GM15510 (cell line): ENCODE results near the gene ANKZF1.

Experiments used
- POLR2A ChIP-seq: IDR thresholded peaks from 3 replicates; pipeline ENCODE4 v1.6.1; 2011; ENCODE audit warnings: borderline replicate concordance; ENCODE audit not compliant: insufficient read length; ENCODE audit errors: extremely low read depth

The ANKZF1 gene, protein sequence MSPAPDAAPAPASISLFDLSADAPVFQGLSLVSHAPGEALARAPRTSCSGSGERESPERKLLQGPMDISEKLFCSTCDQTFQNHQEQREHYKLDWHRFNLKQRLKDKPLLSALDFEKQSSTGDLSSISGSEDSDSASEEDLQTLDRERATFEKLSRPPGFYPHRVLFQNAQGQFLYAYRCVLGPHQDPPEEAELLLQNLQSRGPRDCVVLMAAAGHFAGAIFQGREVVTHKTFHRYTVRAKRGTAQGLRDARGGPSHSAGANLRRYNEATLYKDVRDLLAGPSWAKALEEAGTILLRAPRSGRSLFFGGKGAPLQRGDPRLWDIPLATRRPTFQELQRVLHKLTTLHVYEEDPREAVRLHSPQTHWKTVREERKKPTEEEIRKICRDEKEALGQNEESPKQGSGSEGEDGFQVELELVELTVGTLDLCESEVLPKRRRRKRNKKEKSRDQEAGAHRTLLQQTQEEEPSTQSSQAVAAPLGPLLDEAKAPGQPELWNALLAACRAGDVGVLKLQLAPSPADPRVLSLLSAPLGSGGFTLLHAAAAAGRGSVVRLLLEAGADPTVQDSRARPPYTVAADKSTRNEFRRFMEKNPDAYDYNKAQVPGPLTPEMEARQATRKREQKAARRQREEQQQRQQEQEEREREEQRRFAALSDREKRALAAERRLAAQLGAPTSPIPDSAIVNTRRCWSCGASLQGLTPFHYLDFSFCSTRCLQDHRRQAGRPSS

DNA sequence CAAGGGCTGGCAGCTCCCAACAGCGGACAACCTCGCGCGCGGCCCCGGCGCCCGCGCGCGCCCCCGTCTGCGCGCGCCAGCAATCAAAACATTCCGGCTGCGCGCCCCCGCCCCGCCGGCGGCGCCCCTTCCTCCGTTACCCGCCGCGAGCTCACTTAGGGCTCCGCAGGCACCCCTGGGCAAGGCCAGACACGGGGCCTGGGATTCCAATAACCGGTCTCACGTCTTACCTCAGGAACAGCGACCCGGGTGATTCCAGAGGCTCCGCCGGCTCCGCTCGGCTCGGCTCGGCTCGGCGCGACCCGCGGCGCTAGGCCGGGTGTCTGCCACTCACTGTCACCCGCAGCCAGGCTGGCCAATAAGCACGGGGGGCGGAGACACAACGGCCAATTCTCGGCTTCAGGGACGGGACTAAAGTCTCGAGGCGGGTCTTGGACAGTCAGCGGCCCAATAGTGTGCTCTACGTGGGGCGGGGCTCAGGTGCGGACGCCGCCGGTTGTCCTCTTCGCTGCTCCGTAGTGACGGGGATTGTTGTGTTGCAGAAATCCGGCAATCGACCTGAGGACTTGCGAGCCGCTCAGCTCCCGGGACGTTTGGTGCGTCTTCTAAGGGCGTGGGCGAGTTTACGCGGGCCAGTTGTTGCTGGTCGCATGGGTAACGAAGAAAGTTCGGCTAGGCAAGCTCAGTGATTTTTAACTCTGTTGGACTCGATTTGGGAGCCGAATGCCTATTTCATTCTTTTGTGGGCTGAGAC lies at the start of gene ANKZF1, which contains the start of gene ATG9A:
Gene ANKZF1 (plus strand): TSS at position 502 of the 754 bp plus-strand sequence. CDS start 452 bp downstream, outside the sequence.
Gene ATG9A (minus strand): TSS at position 332 of the 754 bp plus-strand sequence. CDS start 1,612 bp downstream, outside the sequence.
- peak; percentile 85 for TF ChIP-seq POLR2A

DNA sequence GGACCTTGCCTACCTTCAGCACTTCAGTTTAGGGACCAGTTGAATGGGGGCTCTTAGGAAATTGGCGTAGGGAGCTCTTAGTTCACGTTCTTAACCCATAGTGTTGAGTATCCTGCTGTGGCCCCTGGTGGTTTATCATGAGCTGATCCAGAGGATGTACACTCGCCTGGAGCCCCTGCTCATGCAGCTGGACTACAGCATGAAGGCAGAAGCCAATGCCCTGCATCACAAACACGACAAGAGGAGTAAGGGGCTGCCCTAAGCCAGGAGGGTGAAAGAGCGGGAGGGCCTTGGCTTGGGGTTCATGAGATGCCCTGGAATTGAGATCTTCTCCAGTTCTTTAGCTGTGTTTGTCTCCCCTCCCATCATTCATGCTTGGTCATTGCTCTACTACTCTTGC lies 48.6 kb upstream of the ANKZF1 start:
- TF ChIP-seq POLR2A, result no peak

DNA sequence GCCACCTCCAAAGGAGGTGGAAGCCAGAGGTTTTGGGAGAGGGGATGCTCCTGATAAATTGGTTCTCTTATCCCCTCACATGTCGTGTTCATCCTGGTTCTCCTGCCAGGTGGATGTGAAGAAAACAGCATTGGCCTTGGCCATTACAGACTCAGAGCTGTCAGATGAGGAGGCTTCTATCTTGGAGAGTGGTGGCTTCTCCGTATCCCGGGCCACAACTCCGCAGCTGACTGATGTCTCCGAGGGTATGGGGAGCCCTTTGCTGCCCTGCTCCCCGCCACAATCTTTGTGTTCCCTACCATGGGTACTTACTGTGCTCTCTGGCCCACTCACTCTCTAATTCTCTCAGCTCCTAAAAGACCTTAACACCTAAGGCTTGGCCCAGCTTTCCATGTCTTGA lies 48.1 kb upstream of the ANKZF1 start:
- no peak for TF ChIP-seq POLR2A

DNA sequence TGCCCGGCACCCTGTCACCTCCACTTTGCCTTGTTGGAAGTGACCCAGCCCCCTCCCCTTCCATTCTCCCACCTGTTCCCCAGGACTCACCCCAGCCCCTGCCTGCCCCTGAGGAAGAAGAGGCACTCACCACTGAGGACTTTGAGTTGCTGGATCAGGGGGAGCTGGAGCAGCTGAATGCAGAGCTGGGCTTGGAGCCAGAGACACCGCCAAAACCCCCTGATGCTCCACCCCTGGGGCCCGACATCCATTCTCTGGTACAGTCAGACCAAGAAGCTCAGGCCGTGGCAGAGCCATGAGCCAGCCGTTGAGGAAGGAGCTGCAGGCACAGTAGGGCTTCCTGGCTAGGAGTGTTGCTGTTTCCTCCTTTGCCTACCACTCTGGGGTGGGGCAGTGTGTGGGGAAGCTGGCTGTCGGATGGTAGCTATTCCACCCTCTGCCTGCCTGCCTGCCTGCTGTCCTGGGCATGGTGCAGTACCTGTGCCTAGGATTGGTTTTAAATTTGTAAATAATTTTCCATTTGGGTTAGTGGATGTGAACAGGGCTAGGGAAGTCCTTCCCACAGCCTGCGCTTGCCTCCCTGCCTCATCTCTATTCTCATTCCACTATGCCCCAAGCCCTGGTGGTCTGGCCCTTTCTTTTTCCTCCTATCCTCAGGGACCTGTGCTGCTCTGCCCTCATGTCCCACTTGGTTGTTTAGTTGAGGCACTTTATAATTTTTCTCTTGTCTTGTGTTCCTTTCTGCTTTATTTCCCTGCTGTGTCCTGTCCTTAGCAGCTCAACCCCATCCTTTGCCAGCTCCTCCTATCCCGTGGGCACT lies 47.1 kb upstream of the ANKZF1 start:
- no peak for TF ChIP-seq POLR2A

DNA sequence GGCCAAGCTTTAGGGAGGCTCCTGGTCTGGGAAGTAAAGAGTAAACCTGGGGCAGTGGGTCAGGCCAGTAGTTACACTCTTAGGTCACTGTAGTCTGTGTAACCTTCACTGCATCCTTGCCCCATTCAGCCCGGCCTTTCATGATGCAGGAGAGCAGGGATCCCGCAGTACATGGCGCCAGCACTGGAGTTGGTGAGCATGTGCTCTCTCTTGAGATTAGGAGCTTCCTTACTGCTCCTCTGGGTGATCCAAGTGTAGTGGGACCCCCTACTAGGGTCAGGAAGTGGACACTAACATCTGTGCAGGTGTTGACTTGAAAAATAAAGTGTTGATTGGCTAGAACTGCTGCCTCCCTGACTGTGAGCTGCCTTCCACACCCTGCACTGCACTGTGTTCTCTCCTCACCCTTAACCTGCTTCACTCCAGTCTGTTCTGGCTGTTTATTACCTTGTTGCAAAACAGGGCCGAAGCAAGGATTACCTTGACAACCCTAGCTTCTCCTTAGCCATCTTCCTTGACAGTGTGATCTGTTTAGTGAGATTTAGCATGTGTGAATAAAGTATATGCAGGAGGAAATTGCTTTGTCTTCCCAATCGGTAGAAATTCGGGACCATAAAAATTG lies 46.3 kb upstream of the ANKZF1 start:
- TF ChIP-seq POLR2A, result no peak

DNA sequence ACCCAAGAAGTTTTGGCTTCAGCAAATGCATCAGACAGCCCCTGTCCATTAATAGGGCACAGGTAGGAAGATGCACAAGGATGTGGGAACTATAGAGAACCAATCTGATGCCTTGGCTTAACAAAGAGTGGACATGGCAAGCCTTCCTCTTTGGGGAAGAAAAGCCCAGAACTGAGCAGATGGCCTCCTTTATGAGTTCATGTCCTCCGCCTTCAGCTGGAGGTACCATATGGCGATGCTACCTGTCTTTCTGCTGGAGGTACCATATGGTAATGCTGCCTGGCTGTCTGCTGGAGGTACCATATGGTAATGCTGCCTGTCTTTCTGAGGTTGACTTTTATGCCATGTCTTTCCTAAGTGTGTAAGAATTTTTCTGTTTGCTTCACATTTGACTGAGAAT lies 45.5 kb upstream of the ANKZF1 start:
- TF ChIP-seq POLR2A, result no peak

DNA sequence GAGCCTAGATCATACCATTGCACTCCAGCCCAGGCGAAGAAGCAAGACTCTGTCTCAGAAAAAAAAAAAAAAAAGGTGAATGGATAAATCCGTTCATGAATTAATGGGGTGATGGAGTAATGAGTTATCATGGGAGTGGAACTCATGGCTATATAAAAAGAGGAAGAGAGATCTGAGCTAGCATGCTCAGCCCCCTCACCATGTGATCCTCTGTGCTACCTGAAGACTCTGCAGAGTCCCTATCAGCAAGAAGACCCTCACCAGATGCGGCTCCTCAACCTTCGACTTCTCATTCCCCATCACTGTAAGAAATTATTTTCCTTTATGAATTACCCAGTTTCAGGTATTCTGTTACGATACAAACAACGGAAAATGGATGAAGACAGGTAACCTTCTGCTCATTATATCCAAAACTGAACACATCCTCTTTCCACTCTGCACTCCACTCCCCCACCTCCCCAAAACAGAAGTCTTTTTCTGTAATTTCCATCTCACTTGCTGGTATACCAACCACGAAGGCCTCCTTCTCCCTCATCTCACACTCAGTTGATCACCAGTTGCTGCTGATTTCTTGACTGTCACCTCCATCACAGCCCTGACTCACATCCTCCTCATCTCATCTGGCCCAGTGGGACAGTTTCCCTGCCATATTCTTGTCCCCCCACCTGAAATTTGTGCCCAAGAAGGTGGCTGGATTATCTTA lies 42.7 kb upstream of the ANKZF1 start:
- TF ChIP-seq POLR2A, result no peak

DNA sequence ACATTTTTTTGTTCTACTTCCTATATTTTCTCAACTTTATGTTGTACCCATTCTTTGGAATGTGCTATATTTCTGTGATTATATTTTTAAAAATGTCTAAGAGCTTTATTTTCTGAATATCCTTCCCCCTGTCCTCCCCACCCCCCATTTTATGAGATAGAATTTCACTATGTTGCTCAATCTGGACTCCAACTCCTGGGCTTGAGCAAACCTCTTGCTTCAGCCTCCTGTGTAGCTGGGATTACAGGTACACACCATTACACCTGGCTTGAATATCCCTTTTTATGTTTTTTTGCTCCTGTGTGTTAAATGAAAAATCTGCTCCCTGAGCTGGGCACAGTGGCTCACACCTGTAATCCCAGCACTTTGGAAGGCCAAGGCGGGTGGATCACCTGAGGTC lies 32.2 kb upstream of the ANKZF1 start:
- no peak for TF ChIP-seq POLR2A

DNA sequence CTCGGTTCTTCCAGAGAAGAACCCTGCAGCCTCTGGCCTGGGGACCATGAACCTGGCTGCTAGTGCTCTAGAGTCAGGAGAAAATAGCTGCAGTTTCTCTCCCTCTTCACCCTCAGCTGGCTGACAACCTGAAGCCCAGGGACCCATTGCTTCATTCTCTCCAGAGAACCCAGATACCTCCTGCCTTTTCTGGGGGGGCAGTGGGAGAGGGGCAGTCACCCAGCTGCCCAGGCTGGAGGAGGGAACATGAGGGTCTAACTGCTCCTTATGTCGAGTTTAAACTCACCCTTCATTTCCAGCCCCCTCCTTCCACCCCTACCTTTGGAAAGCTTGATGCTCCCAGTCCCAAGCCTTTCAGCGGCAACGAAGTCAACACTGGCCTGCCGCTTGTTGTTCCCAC lies 30.6 kb upstream of the ANKZF1 start:
- no peak for TF ChIP-seq POLR2A

DNA sequence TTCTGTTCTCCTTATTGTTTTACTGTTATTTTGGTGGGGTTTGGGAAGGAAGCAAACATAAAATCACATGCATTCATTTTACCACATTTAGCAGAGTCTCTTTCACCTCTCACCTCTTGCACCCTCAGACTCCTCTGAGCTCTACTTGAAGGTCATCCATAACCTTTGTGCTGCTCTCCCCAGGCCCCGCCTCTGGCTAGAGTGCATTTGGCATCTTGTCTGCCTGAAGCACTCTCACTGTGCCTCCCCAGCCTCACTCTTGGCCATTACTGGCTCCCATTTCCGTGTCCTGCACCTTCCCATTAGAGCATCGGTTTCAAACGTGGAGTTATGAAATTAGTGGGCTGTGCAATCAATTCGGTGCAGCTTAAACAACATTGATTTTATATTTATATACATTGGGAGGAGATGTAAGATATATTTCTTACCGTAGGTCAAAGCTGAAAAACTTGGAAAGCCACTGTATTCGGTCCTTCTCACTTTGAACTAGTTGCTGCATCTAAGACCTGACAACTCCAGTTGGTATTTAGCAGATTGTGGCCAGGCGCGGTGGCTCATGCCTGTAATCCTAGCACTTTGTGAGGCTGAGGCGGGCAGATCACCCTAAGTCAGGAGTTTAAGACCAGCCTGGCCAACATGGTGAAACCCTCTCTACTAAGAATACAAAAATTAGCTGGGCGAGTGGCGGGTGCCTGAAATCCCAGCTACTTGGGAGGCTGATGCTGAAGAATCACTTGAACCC lies 30.0 kb upstream of the ANKZF1 start:
- TF ChIP-seq POLR2A, result no peak

DNA sequence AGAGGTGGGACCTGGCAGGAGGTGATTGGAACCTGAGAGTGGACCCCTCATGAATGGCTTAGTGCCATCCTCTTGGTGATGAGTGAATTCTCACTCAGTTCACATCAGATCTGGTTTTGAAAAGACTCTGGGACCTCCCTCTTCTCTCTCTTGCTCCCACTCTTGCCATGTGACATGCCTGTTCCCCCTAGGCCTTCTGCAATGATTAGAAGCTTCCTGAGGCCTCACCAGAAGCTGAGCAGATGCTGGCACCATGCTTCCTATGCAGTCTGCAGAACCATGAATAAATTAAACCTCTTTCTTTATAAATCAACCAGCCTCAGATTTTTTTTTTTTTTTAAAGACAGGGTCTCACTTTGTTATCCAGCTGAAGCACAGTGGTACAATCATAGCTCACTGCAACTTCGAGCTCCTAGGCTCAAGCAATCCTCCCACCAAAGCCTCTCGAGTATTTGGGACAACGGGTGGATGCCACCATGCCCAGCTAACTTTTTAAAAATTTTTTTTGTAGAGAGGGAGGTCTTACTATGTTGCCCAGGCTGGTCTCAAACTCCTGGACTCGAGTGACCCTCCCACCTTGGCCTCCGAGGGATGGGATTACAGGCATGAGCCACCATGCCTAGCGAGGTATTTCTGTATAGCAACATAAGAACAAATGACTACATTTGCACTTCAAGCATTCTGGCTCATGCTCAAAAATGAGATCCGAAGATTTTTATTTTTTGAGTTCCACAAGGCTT lies 25.0 kb upstream of the ANKZF1 start:
- no peak for TF ChIP-seq POLR2A

DNA sequence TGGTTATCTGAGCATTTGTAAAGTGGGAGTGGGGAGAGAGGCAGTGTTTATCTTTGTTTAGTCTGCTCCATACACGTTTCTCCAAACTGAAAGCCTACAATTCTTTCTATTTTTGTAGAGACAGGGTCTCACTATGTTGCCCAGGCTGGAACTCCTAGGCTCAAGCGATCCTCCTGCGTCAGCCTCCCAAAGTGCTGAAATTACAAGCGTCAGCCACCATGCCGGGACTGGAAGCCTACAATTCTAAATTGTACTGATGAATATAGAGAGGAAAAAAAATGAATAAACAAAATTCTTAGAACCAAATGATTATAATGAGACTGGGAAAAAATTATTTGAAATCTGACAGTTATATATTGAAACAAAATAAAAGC lies 24.5 kb upstream of the ANKZF1 start:
- TF ChIP-seq POLR2A, result no peak
